Measurements from ENCODE around the gene RASGRF2.
A peak's percentile ranks its signal among the peaks of the same experiment; 100 is the strongest.

RASGRF2 gene

GRCh38 chr5:80959768-80960442, at the start of gene RASGRF2:
TSS of gene RASGRF2 (plus strand) at chr5:80960363. CDS start at chr5:80960739, 376 bp downstream.
- peak; percentile 28 for DNase-seq (ENCODE audit: low read depth)

- no peak for DNase-seq (ENCODE audit: low read depth)
Measured at GRCh38 chr5:80912479-80912878, 47.7 kb upstream of the RASGRF2 start.

- no peak for DNase-seq (ENCODE audit: low read depth)
Measured at GRCh38 chr5:80915716-80916115, 44.4 kb upstream of the RASGRF2 start.

DNA sequence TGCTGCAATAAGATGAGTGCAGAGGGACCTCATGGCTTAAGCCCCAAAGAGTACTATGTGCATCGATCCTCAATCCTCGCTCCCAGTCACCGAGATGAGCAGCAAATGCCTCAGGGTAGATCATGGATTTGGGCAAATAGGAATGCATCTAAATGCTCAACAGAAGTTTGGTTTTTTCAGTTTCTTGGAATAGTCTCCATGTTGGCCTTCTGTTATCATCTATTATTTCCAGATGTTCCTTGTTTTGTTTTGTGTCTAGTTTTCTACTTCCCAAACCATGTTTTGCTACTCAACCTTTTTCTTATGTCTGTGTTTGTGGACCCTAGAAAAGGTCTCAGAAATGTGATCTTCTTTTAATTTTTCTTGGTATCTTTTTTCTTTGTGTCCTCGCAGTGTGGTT, 43.5 kb upstream of the RASGRF2 start:
- DNase-seq (ENCODE audit: low read depth): no peak

GRCh38 chr5:80917631-80918030, 42.5 kb upstream of the RASGRF2 start:
- DNase-seq (ENCODE audit: low read depth): no peak

GRCh38 chr5:80919678-80920196, 40.4 kb upstream of the RASGRF2 start:
- DNase-seq (ENCODE audit: low read depth): no peak

- DNase-seq (ENCODE audit: low read depth): no peak
Measured at GRCh38 chr5:80920333-80920732, 39.8 kb upstream of the RASGRF2 start.

DNA sequence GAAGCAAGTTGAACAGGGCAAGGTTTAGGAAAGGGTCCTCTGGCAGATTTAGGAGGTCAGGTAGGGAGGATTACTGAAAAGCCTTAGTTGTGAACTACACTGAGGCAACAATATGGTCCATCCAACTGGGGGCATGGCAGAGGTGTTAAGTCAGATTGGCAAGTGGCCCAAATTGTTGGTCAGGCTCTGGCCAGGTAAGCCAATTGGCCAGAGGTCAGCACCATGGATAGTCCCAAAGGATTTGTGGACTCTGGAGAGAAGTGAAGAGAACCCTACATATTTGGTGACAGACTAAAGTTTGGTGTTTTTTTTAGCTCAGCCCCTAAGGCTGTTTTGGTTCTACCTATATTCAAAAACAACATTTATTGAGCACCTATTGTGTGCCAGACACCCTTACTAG, 39.1 kb upstream of the RASGRF2 start:
- no peak for DNase-seq (ENCODE audit: low read depth)

DNA sequence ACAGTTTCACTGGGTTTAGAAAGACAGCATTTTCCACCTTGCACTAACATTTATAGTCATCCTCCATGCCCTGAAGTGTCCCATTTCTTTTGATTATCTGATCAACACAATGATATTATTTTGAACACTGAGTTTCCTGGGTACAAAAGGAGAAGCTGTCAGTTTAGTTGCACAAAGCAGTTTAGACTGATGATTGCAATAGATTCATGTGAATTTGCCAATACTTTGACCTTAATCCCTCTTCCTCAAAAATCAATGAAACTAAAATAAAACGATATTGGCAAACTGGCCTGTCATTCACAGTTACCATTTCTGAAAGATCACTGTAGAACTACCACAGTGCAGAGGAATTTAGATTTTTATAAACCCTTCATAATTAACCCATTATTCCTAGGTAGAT, 34.2 kb upstream of the RASGRF2 start:
- no peak for DNase-seq (ENCODE audit: low read depth)

- no peak for DNase-seq (ENCODE audit: low read depth)
Measured at GRCh38 chr5:80926536-80926935, 33.6 kb upstream of the RASGRF2 start.

DNA sequence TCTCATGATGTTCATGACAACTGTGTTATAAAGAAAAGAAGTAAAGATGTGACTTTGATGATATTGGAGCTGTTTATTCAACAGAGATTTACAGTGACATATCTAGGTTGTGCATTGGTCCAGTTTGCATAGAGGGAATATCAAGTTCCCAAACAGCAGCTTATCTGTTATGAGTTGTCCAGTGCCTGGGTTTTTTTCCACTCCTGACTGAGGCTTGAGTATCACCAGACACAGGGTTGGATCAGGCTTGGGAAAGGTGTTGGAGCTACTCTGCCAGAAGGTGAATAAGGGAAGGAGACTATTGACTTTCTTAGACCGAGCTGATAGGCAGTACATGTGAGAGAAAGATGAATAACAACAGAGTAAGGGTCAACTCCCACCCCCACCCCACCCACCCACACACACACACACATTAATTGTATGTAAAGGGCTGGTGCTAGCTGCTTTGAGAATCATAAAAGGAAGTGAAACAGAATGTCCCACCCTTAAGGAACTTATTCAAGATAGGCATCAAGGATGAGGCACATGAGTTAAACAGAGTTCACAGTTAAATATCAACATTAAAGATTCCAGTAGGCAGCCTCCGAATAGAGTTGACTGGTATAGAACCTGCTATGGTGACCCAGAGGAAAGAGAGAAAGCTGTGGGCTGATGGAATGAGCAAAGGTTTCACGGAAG, 33.0 kb upstream of the RASGRF2 start:
- DNase-seq (ENCODE audit: low read depth): no peak

GRCh38 chr5:80928073-80928472, 32.1 kb upstream of the RASGRF2 start:
- no peak for DNase-seq (ENCODE audit: low read depth)

GRCh38 chr5:80930940-80931339, 29.2 kb upstream of the RASGRF2 start:
- DNase-seq (ENCODE audit: low read depth): no peak

DNA sequence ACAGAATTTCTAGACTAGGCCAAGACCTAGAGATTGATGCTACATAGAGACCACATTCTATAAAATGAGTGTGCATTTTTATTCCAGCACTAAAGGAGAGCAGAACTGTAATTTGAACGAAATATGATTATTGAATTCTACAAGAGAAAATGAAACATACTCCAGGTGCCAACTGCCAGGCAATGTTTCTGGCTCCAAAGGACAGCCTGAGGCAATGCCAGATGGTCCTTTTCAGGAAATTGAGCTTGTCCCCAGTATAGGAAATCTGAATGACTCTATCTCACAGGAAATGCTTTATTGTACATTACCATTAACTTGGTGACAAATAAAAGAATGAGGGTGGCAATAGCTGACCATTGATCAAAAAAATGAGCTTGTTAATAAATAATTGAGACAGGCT, 28.8 kb upstream of the RASGRF2 start:
- no peak for DNase-seq (ENCODE audit: low read depth)

DNA sequence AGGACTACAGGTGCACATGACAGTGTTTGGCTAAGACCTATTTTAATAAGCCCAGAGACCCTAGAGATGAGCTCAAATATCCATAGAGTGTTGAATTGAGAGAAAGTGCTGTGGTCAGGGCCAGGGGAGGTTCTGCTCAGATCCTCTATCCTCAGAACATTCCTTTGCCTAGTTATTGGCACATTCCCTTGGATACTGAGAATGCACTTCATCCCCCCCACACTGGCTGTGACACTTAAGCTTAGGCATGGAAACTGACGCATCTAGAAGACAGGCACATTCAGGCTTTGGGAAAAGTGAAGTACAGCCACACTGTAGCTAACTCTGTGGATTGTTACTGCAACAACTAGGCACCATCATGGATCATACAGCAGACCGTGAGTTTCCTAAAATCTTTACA, 27.1 kb upstream of the RASGRF2 start:
- no peak for DNase-seq (ENCODE audit: low read depth)

- DNase-seq (ENCODE audit: low read depth): no peak
Measured at GRCh38 chr5:80934751-80935150, 25.4 kb upstream of the RASGRF2 start.

GRCh38 chr5:80935811-80936385, 24.3 kb upstream of the RASGRF2 start:
- DNase-seq (ENCODE audit: low read depth): no peak

DNA sequence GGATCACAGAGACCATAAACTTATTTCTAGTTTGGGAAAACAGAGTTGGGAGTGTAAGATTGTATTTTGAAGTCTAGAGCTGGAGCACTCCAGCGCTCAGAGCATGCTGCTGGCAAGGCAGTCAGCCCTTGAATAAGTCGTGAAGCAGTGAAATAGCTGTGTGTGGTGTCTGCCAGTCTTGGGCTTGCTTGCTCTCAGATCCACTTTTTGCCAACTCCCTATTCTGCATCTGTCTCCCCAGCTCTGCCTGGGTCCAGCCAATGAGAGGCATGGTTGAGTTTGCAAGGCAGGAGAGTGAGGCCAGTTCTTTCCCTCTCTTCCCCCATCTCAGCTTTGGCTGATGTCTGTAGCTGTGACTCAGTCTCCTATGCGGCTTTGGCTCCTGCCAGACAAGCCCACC, 23.3 kb upstream of the RASGRF2 start:
- no peak for DNase-seq (ENCODE audit: low read depth)

GRCh38 chr5:80937584-80938356, 22.4 kb upstream of the RASGRF2 start:
- DNase-seq (ENCODE audit: low read depth): no peak

GRCh38 chr5:80941496-80941895, 18.7 kb upstream of the RASGRF2 start:
- DNase-seq (ENCODE audit: low read depth): no peak

DNA sequence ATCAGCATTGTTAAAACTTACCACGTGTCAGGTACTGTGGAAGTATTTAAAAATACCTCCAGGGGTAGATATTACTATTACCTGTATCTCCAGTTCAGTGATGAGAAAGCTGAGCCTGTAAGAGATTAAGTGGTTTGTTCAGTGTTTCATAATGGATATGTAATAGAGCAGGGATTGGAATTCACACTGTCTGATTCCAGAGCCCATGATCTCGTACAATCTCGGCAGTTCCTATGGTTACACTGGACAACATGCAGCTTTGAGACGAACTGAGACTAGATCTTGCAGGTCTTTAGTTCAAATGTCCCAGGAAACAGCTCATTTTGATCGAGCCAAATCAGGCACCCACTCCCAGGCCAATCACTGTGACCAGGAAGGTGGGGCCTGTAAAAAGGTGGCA, 8.8 kb upstream of the RASGRF2 start:
- no peak for DNase-seq (ENCODE audit: low read depth)

GRCh38 chr5:80953587-80953986, 6.6 kb upstream of the RASGRF2 start:
- DNase-seq (ENCODE audit: low read depth): no peak

Data from activated T-helper 9 cell treated with anti-CD3 and anti-CD28 coated beads, Interleukin-2, amount 50 U/mL, for 16 hours (primary cell).